A673 (cell line): ENCODE measurements around the gene TMEM147.

Experiments used
- EZH2 ChIP-seq: fragments of 200-600 bp; sonication (generic); IDR thresholded peaks from 2 replicates; pipeline ENCODE4 v1.6.1; 2017; ENCODE audit warnings: borderline replicate concordance, low read depth, mild to moderate bottlenecking, mixed read lengths, antibody characterized with exemption, low read length; ENCODE audit not compliant: poor library complexity, severe bottlenecking
- TF ChIP-seq, protein P1 (sequence below): fragments of 300-800, 200-600 bp; sonication (generic); conservative IDR thresholded peaks from 2 replicates; pipeline ENCODE4 v1.5.1; 2017; ENCODE audit warnings: low read depth, mild to moderate bottlenecking, antibody characterized with exemption, low read length, moderate library complexity, mixed read lengths

DNA sequence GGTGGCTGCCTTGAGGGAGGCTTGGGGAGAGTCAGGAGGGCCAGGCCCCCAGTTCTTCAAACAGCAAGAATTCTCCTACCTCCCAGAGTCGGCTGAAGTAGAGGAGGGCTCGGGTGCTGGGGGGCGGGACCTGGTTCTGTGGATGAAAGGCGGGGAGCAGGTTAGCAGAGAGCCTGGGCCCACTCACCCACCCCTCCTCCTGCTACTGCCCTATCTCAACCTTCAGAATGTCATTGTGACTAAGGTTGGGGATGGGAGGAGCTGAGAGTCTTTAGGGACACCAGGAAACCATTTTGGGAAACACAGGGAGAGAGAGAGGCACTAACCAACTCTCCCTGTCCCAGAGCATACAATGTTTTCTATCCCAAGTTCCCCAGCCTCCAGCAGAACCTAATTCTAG is 42.7 kb upstream of the TMEM147 start:
- TF ChIP-seq, protein P1, sequence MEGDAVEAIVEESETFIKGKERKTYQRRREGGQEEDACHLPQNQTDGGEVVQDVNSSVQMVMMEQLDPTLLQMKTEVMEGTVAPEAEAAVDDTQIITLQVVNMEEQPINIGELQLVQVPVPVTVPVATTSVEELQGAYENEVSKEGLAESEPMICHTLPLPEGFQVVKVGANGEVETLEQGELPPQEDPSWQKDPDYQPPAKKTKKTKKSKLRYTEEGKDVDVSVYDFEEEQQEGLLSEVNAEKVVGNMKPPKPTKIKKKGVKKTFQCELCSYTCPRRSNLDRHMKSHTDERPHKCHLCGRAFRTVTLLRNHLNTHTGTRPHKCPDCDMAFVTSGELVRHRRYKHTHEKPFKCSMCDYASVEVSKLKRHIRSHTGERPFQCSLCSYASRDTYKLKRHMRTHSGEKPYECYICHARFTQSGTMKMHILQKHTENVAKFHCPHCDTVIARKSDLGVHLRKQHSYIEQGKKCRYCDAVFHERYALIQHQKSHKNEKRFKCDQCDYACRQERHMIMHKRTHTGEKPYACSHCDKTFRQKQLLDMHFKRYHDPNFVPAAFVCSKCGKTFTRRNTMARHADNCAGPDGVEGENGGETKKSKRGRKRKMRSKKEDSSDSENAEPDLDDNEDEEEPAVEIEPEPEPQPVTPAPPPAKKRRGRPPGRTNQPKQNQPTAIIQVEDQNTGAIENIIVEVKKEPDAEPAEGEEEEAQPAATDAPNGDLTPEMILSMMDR = no peak
- TF ChIP-seq EZH2 = no peak
